GM12864 (cell line): ENCODE measurements around the gene RSPO1.

ENCODE experiments used
- DNase-seq: peaks from one replicate; pipeline ENCODE4 v3.0.0-alpha.2; 2011; ENCODE audit warnings: low read depth
- H3K4me3 ChIP-seq: 2 replicates; pipeline ENCODE4 v1.5.1; 2011; ENCODE audit warnings: mild to moderate bottlenecking, low read depth, low read length, control low read depth
- CTCF ChIP-seq: IDR thresholded peaks from 2 replicates; pipeline ENCODE4 v1.5.1; 2011; ENCODE audit warnings: low read depth, mild to moderate bottlenecking, moderate library complexity, low read length, control low read depth, inconsistent platforms; ENCODE audit errors: missing control alignments

The RSPO1 gene

GRCh38 chr1:37621326-37621870 is 13.3 kb downstream of the RSPO1 start:
- no peak for TF ChIP-seq CTCF
- no peak for DNase-seq
- no peak overlapping the region for H3K4me3 ChIP-seq

GRCh38 chr1:37620707-37621106 is 14.0 kb downstream of the RSPO1 start:
- no peak overlapping the region for H3K4me3 ChIP-seq
- no peak for DNase-seq
- no peak for TF ChIP-seq CTCF

GRCh38 chr1:37616330-37616729 is 18.4 kb downstream of the RSPO1 start:
- DNase-seq = no peak
- no peak for TF ChIP-seq CTCF
- H3K4me3 ChIP-seq = no peak overlapping the region

- no peak overlapping the region for H3K4me3 ChIP-seq
- no peak for TF ChIP-seq CTCF
- no peak for DNase-seq
Observed at GRCh38 chr1:37614105-37614504, 20.6 kb downstream of the RSPO1 start.

- TF ChIP-seq CTCF = no peak
- DNase-seq = no peak
- no peak overlapping the region for H3K4me3 ChIP-seq
Observed at GRCh38 chr1:37612186-37612585, 22.5 kb downstream of the RSPO1 start.

GRCh38 chr1:37609994-37610393 is 24.7 kb downstream of the RSPO1 start:
- no peak for TF ChIP-seq CTCF
- no peak for DNase-seq
- H3K4me3 ChIP-seq = no peak overlapping the region

- TF ChIP-seq CTCF = no peak
- H3K4me3 ChIP-seq = no peak overlapping the region
- DNase-seq = no peak
Observed at GRCh38 chr1:37609002-37609401, 25.7 kb downstream of the RSPO1 start.
